Measurements from ENCODE around the gene CD300LD. TPM values are rescaled to one million over a fixed set of nuclear protein-coding genes. Genes with fewer than 3 reads are reported as not detected.
A peak's percentile ranks its signal among the peaks of the same experiment; 100 is the strongest.

CD300LD gene
- total RNA-seq, 1 donor from 2014 or later = not detected

DNA sequence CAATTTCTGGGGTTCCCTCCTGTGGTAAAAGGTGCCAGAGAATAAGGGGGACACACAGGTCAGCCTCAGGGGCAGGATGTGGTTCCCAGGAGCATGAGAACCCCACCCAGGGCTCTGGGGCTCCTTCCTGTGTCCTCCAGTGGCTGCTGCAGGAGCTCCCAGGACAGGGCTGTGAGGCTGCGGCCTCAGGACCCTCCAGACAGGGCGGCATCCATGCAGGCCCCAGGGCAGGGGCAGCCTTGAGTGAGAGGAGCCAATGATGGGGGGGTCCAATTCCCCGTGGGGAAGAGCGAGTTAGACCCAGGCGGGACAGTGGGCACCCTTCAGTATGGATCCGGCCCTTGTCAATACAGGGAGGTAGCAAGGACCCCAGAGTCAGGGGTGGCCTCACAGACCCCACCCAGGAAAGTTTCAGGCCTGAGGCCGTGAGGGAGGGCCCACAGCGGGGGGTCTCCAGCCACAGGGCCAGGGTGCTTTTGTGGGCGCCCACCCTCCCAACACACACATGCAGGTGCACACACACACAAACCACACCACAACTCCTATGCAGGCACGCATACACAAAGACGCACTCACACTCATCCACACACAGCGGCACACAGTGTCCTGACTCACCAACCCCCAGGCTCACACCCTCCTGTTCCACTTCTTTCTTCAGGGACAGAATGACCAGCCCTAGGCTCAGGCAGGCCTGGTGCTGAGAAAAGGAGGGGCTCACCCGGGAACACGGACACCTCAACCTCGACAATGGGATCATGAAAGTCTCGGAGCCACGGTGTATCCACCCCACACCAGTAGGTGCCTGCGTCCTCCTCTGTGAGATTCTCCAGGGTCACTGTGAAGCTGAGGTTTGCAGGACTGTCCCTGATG is 48.0 kb downstream of the CD300LD start:
- no peak for DNase-seq (ENCODE audit: low spot score)

DNA sequence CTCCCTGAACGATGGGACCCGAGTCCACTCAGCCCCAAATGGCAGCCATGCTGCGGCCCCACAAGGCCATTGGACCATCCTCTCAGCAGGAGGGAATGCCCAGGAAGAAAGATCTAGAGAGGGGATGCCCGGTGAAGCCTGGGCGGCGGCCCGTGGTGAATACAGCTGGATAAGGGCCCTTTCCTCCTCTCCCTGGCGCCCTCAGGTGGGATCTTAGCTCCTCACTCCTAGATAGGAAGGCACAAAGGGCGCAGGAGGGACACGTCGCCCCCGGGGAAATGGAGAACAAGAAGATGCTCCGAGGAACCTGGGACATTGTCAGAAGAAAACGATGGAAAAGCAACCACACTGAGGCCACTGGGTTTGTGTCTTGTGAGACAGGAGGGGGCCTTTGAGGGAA is 48.7 kb downstream of the CD300LD start:
- no peak for DNase-seq (ENCODE audit: low spot score)

DNA sequence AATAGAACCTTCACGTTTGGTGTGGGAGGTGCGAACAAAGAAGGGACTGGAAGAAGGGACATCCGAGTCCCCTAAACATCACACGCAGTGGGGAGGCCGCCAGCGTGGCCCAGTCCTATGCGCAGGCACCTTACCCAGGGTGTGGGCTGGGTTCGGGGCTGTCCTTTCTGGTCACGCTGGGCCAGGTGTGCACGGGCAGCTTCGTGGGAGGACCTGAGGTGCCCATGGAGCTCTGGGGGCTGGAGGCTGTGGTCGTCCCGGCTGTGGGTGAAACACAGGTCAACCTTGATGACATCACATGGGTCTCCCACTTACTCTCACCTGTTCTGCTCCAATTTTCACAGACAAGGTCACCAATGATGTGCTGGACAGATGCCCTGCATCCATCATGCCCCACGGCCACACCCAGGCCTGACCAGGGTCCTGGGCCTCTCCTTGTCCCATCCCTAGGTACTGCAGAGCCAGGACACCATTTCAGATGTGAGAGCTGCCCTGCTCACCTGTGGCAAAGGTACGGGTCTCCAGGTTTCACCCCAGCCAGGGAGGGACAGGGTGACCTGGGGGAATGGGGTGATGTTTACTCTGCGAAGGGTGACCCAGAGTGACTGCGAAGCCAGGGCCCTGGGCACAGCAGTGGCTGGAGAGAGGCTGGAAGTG is 49.2 kb downstream of the CD300LD start:
- DNase-seq (ENCODE audit: low spot score) = no peak

DNA sequence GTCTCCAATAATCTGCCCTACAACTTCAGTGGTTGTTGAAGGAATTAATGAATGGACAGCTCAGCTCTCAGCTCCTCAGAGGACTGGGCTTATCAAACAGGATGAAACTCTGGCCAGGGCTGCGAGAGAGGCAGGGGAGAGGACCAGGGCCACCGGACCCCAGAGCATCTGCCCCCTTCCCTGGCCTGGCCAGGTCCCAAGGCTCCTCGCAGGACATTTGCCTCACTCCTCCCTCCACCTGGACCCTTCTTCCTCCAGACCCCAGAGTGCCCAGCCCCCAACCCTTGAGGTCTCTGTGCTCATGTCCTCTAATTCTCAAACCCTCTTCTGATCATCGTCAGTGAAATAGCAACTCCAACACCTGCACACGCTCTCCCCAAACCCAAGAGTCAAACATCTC is 49.9 kb downstream of the CD300LD start:
- no peak for DNase-seq (ENCODE audit: low spot score)

DNA sequence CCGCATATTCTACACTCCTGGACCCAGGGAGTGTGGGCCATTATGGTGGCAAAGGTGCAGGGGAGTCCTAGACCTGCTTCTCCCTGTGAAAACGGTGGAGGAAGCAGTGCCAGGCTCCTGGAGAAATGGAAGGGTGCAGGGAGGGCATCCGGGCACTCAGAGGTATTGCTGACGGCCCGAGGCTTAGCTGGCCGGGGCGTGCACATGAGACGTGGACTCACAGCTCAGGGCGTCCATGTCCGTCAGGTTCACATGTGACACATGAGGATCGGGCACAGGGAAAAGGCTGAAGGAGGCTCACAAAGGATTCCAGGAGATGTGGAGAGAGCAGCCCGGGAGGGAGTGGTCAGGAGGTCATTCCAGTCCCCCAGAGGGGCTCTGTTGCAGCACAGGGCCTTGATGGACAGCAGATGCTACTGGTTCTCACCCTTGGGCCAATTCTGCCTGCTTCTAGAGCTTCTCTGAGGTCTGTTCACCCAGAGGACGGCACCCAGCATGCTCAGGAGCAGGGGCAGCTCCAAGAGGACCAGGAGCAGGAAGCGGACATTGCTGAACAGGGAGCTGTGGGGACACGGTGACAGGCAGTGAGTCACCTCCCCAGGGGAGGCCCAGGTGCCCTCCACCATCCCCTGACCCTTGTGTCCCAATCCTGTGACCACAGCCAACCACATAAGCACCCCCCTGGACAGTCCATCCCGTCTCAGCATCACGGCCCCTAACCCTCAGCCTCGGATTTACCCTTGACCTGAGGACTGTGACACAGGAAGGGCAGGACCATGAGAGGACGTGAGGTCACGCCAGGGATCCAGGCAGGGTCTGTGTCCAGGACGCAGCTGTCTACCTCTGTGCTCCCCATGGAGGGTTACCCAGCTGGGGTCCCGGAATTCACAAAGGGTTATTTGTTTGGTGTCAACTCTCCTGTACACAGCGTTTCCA is 50.6 kb downstream of the CD300LD start:
- DNase-seq (ENCODE audit: low spot score) = no peak

DNA sequence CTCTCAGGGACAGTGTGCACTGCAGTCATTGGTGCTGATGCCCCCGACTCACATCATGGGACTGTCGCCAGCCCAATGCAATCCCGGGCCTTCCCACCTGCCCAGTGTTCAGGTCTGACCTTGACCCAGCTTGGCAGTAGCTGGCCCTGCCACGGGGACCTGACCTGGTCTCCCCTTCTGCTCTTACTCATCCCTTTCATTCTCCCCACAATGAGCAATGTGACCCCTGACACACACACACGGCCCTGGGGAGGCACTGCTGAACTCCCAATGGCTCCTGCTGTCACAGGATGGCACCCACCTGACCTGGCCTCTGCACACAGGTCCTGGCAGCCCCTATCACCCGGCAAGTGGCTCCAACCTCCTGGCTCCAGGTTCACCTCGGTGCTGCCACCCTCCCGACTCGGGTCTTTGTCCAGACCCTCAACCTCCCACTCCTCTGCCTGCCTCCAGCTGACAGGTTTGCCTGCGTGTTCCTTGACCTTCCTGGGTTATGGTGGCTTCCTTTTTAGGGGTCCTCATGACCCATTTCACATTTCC is 52.7 kb downstream of the CD300LD start:
- DNase-seq (ENCODE audit: low spot score) = no peak

DNA sequence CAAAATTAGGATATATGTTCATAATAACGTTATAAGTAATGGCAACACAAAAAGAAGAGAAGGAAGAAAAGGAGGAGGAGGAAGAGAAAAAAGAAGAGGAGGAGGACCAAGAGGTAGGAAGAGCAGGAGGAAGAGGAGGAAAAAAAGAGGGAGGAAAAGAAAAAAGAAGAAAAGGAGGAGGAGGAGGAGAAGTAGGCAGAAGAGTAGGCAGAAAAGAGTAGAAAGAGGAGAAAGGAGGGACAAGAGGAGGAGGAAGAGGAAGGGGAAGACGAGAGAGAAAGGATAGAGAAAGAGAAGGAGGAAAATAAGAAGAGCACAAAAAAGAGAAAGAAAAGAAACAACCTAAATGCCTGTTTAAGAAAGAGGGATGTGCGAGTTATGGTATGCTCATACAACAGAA is 55.2 kb downstream of the CD300LD start:
- no peak for DNase-seq (ENCODE audit: low spot score)

DNA sequence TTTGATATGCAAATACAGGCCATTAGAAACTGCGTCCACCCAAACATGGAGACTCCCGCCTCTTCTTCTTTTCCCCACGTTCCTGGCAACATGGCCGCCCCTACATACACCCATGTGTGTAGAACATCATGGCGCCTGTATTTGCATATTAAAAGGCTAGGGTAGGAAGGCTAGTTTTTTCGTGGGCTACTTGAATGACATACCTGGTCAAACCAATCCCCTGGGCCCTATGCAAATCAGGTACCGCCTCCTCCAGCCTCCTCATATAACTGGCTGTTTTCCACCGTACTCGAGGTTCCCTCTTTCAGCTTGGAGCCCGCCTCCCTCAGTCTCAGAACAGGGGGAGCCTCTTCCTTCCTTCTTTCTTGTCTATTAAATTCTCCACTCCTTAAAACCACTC is 60.0 kb downstream of the CD300LD start:
- DNase-seq (ENCODE audit: low spot score) = peak; percentile 51

DNA sequence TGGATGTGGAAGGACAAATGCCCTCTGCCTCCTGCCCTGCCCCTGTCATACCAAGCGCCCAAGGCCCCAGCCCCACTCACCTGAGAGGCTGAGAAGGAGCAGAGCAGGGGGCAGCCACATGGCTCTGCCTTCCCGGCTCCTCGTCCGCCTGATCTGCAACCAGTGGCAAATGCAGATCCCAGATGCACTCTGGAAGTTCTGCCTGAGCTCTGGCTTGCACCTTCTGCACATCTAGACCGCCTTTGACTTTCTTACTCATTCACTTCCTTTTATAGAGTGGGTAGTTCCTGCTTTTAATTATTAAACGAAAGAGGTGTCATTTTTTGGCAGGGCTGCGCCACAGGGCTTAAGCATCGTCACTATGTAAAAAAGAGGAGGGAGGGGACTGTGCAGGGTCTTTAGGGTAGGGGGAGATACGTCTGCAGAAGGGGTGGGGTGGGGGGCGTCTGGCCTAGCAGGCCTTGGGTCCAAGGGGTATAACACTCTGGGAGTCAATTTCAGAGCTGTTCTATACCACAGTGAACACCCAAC is 60.8 kb downstream of the CD300LD start, which contains the start of gene CD300LB:
Gene CD300LB, minus strand, starts transcription at position 245 of the 531 bp plus-strand sequence. Its CDS starts 125 bp downstream, at position 120.
- DNase-seq (ENCODE audit: low spot score) = peak; percentile 31

DNA sequence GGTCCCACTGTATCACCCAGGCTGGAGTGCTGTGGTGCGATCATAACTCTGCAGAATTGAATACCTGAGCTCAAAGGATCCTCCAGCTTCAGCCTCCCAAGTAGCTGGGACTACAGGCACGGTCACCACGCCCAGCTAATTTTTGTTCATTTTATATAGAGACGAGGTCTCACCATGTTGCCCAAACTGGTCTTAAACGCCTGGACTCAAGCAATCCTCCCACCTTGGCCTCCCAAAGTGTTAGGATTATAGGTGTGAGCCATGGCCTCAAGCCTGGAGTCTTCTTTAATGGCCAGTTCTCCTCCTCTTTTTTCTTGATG is 61.3 kb downstream of the CD300LD start:
- DNase-seq (ENCODE audit: low spot score) = no peak

Other genes starting within 250 kb of the CD300LD start
- gene BTBD17, start 230.4 kb downstream of the CD300LD start, total RNA-seq = not detected
- 0.52 TPM for gene GPR142, start 224.8 kb downstream of the CD300LD start, total RNA-seq
- 153 TPM for gene GPRC5C, start 160.2 kb downstream of the CD300LD start, total RNA-seq
- gene CD300A, start 125.6 kb downstream of the CD300LD start, total RNA-seq = 4.3 TPM
- gene CD300LB, start 60.8 kb downstream of the CD300LD start, total RNA-seq = 0.49 TPM
- 0.68 TPM for gene CD300C, start 46.2 kb downstream of the CD300LD start, total RNA-seq
- gene CD300H, start 24.8 kb downstream of the CD300LD start, total RNA-seq = not detected
- 0.73 TPM for gene CD300E, start 31.5 kb upstream of the CD300LD start, total RNA-seq
- 2.5 TPM for gene CD300LF, start 120.6 kb upstream of the CD300LD start, total RNA-seq
- 2.3 TPM for gene RAB37, start 145.0 kb upstream of the CD300LD start, total RNA-seq
- gene NHERF1, start 156.3 kb upstream of the CD300LD start, total RNA-seq = 20.6 TPM
- 65.1 TPM for gene NAT9, start 184.1 kb upstream of the CD300LD start, total RNA-seq